KMS-11 (cell line): ENCODE results near the gene PVALB.

Experiments
- H2AFZ ChIP-seq: fragments of 200-600 bp; sonication (generic); 2 replicates; pipeline ENCODE4 v1.6.1; 2016; ENCODE audit warnings: antibody characterized with exemption, mixed run types, low read depth
- H3K27ac ChIP-seq: fragments of 200-600 bp; sonication (generic); 2 replicates; pipeline ENCODE4 v1.6.1; 2016; ENCODE audit warnings: mild to moderate bottlenecking, mixed run types
- H3K27me3 ChIP-seq: fragments of 200-600 bp; sonication (generic); 2 replicates; pipeline ENCODE4 v1.6.1; 2017; ENCODE audit warnings: mild to moderate bottlenecking, low read depth, mixed run types, moderate library complexity; ENCODE audit not compliant: insufficient read depth
- H3K36me3 ChIP-seq: fragments of 200-600 bp; sonication (generic); 2 replicates; pipeline ENCODE4 v1.6.1; 2017; ENCODE audit warnings: mild to moderate bottlenecking, mixed run types; ENCODE audit not compliant: insufficient read depth
- H3K4me1 ChIP-seq: fragments of 200-600 bp; sonication (generic); 2 replicates; pipeline ENCODE4 v1.6.1; 2016; ENCODE audit warnings: mild to moderate bottlenecking, low read depth, mixed run types; ENCODE audit not compliant: poor library complexity, severe bottlenecking
- H3K4me2 ChIP-seq: fragments of 200-600 bp; sonication (generic); 2 replicates; pipeline ENCODE4 v1.7.0; 2016; ENCODE audit warnings: mild to moderate bottlenecking, mixed run types
- H3K4me3 ChIP-seq: fragments of 200-600 bp; sonication (generic); IDR thresholded peaks from 2 replicates; pipeline ENCODE4 v1.6.1; 2017; ENCODE audit warnings: low read depth, low read length, mixed read lengths; ENCODE audit not compliant: insufficient read depth
- H3K79me2 ChIP-seq: fragments of 200-600 bp; sonication (generic); 2 replicates; pipeline ENCODE4 v1.6.1; 2016; ENCODE audit warnings: low read depth, mixed run types; ENCODE audit not compliant: insufficient read depth
- H3K9ac ChIP-seq: fragments of 200-600 bp; sonication (generic); 2 replicates; pipeline ENCODE4 v1.6.1; 2016; ENCODE audit warnings: mild to moderate bottlenecking, mixed run types
- H4K20me1 ChIP-seq: fragments of 200-600 bp; sonication (generic); 2 replicates; pipeline ENCODE4 v1.6.1; 2016; ENCODE audit warnings: mild to moderate bottlenecking, mixed run types; ENCODE audit not compliant: insufficient read depth
- CTCF ChIP-seq: fragments of 200-600 bp; sonication (generic); conservative IDR thresholded peaks from 2 replicates; pipeline ENCODE4 v1.6.1; 2017; ENCODE audit warnings: low read depth, mild to moderate bottlenecking, antibody characterized with exemption, low read length, moderate library complexity, mixed read lengths

The PVALB gene

GRCh38 chr22:36863281-36863680, 46.4 kb upstream of the PVALB start:
- Histone ChIP-seq H3K36me3 (no peaks in the 10 kb centered on the region), H3K4me1 (no peaks in the 10 kb centered on the region), H4K20me1 (no peaks in the 10 kb centered on the region), H3K4me2 (no peak overlapping the region), H3K27me3 (peaks cover 31% of the 10 kb centered on the region), H2AFZ (no peak overlapping the region), H3K79me2 (no peaks in the 10 kb centered on the region), H3K9ac (no peak overlapping the region), H3K27ac (no peak overlapping the region), H3K4me3 (no peak overlapping the region)
- no peak for TF ChIP-seq CTCF

GRCh38 chr22:36862251-36863242, 45.7 kb upstream of the PVALB start:
- Histone ChIP-seq H4K20me1 (no peaks in the 10 kb centered on the region), H3K27me3 (peaks cover 35% of the 10 kb centered on the region), H3K9ac (no peak overlapping the region), H3K36me3 (no peaks in the 10 kb centered on the region), H3K4me1 (no peaks in the 10 kb centered on the region), H3K4me3 (no peak overlapping the region), H2AFZ (no peak overlapping the region), H3K27ac (no peak overlapping the region), H3K79me2 (no peaks in the 10 kb centered on the region), H3K4me2 (no peak overlapping the region)
- no peak for TF ChIP-seq CTCF

GRCh38 chr22:36860821-36861659, 44.2 kb upstream of the PVALB start, which contains the start of gene NCF4:
TSS of gene NCF4 (plus strand) at chr22:36861006. CDS start at chr22:36861172, 166 bp downstream.
- no peaks in the 10 kb centered on the region for H3K4me1 ChIP-seq
- H3K4me3 ChIP-seq: no peak within 1 kb of the TSS
- H3K36me3 ChIP-seq: no peaks in the 10 kb centered on the region
- peaks cover 36% of the 10 kb centered on the region for H3K27me3 ChIP-seq
- no peak within 1 kb of the TSS for H2AFZ ChIP-seq
- H3K9ac ChIP-seq: no peak within 1 kb of the TSS
- H3K27ac ChIP-seq: no peak within 1 kb of the TSS
- H4K20me1 ChIP-seq: no peaks in the 10 kb centered on the region
- H3K4me2 ChIP-seq: no peak within 1 kb of the TSS
- TF ChIP-seq CTCF: no peak
- H3K79me2 ChIP-seq: no peaks in the 10 kb centered on the region

GRCh38 chr22:36860438-36860820, 43.6 kb upstream of the PVALB start:
- H2AFZ ChIP-seq: no peak overlapping the region

More at GRCh38 chr22:36860438-36860820, 43.6 kb upstream of the PVALB start:
- Histone ChIP-seq H3K79me2 (no peaks in the 10 kb centered on the region), H3K27me3 (peaks cover 30% of the 10 kb centered on the region), H3K4me2 (no peak overlapping the region), H3K4me3 (no peak overlapping the region), H3K9ac (no peak overlapping the region), H3K36me3 (no peaks in the 10 kb centered on the region), H3K4me1 (no peaks in the 10 kb centered on the region), H4K20me1 (no peaks in the 10 kb centered on the region), H3K27ac (no peak overlapping the region)
- TF ChIP-seq CTCF: no peak
